Measurements from ENCODE around the gene GSE1. TPM values are rescaled to one million over a fixed set of nuclear protein-coding genes. Genes with fewer than 3 reads are reported as not detected.

The GSE1 gene
- total RNA-seq, 3 donors from 2014 or later: 52.3 to 105 (median 60.7) TPM

- Histone ChIP-seq H3K27me3 (no peaks in the 10 kb centered on the region), H3K27ac (peak overlapping the region; percentile 98 to 99), H3K9me3 (no peaks in the 10 kb centered on the region), H3K36me3 (no peaks in the 10 kb centered on the region), H3K4me1 (peaks cover 22 to 27% of the 10 kb centered on the region in 2 donors), H3K4me3 (peak overlapping the region; percentile 56 to 79 (median 70))
- DNase-seq (ENCODE audit: low spot score in 2 of 2): no peak
- TF ChIP-seq POLR2AphosphoS5 (IDR thresholded peaks at IDR 0.05): no peak
- no peak for TF ChIP-seq POLR2A (IDR thresholded peaks at IDR 0.05)
- no peak for TF ChIP-seq CTCF (IDR thresholded peaks at IDR 0.05)
- intact Hi-C loops (cut with DNase I; ENCODE audit: low total_unique reads): loop anchor here (10.0 kb wide), 1 partner anchor 56 kb away; no protein-coding TSS in a partner anchor
Observed at GRCh38 chr16:85611194-85611443, 2.0 kb upstream of the GSE1 start.

GRCh38 chr16:85611444-85612190, 1.5 kb upstream of the GSE1 start:
- peak overlapping the region; percentile 98 to 99 for H3K27ac ChIP-seq
- no peaks in the 10 kb centered on the region for H3K36me3 ChIP-seq
- intact Hi-C loops (cut with DNase I; ENCODE audit: low total_unique reads): loop anchor here (10.0 kb wide), 1 partner anchor 57 kb away; no protein-coding TSS in a partner anchor
- H3K4me1 ChIP-seq: peaks cover 25 to 27% of the 10 kb centered on the region in 2 donors
- no peaks in the 10 kb centered on the region for H3K27me3 ChIP-seq
- DNase-seq (ENCODE audit: low spot score in 2 of 2): peak; percentile 78 to 89
- no peaks in the 10 kb centered on the region for H3K9me3 ChIP-seq
- peak overlapping the region; percentile 56 to 79 (median 70) for H3K4me3 ChIP-seq
- TF ChIP-seq POLR2AphosphoS5 (IDR thresholded peaks at IDR 0.05): peak in 2 of 3 donors; percentile 64 to 69
- TF ChIP-seq POLR2A (IDR thresholded peaks at IDR 0.05): no peak
- no peak for TF ChIP-seq CTCF (IDR thresholded peaks at IDR 0.05)

GRCh38 chr16:85612191-85612800, 826 bp upstream of the GSE1 start:
- H3K4me1 ChIP-seq: peaks cover 27 to 30% of the 10 kb centered on the region in 2 donors

GRCh38 chr16:85613604-85614337, 649 bp downstream of the GSE1 start:
- Histone ChIP-seq H3K4me3 (peak overlapping the region; percentile 56 to 79 (median 70)), H3K4me1 (peaks cover 27 to 30% of the 10 kb centered on the region in 2 donors)

More at GRCh38 chr16:85612191-85612800, 826 bp upstream of the GSE1 start:
- Histone ChIP-seq H3K4me3 (peak overlapping the region; percentile 56 to 79 (median 70)), H3K27ac (peak overlapping the region; percentile 98 to 99), H3K36me3 (no peaks in the 10 kb centered on the region), H3K9me3 (no peaks in the 10 kb centered on the region), H3K27me3 (no peaks in the 10 kb centered on the region)
- TF ChIP-seq CTCF (IDR thresholded peaks at IDR 0.05): no peak
- intact Hi-C loops (cut with DNase I; ENCODE audit: low total_unique reads): loop anchor here (10.0 kb wide), 1 partner anchor 57 kb away; no protein-coding TSS in a partner anchor
- peak; percentile 91 to 92 for DNase-seq (ENCODE audit: low spot score in 2 of 2)

More at GRCh38 chr16:85613604-85614337, 649 bp downstream of the GSE1 start:
- intact Hi-C loops (cut with DNase I; ENCODE audit: low total_unique reads): loop anchor here (10.0 kb wide), 1 partner anchor 59 kb away; no protein-coding TSS in a partner anchor
- no peaks in the 10 kb centered on the region for H3K9me3 ChIP-seq
- TF ChIP-seq POLR2AphosphoS5 (IDR thresholded peaks at IDR 0.05) (no peak), POLR2A (IDR thresholded peaks at IDR 0.05) (no peak), CTCF (IDR thresholded peaks at IDR 0.05) (no peak)
- no peaks in the 10 kb centered on the region for H3K27me3 ChIP-seq
- H3K36me3 ChIP-seq: no peaks in the 10 kb centered on the region
- peak; percentile 45 to 70 for DNase-seq (ENCODE audit: low spot score in 2 of 2)
- H3K27ac ChIP-seq: peak overlapping the region; percentile 98 to 99

All from breast epithelium (tissue), 4 donors.